Measurements from ENCODE around the gene KIF9. TPM values are rescaled to one million over a fixed set of nuclear protein-coding genes. Genes with fewer than 3 reads are reported as not detected.

Gene KIF9
- total RNA-seq, 1 experiment from 2014 or later = 5.8 TPM

DNA sequence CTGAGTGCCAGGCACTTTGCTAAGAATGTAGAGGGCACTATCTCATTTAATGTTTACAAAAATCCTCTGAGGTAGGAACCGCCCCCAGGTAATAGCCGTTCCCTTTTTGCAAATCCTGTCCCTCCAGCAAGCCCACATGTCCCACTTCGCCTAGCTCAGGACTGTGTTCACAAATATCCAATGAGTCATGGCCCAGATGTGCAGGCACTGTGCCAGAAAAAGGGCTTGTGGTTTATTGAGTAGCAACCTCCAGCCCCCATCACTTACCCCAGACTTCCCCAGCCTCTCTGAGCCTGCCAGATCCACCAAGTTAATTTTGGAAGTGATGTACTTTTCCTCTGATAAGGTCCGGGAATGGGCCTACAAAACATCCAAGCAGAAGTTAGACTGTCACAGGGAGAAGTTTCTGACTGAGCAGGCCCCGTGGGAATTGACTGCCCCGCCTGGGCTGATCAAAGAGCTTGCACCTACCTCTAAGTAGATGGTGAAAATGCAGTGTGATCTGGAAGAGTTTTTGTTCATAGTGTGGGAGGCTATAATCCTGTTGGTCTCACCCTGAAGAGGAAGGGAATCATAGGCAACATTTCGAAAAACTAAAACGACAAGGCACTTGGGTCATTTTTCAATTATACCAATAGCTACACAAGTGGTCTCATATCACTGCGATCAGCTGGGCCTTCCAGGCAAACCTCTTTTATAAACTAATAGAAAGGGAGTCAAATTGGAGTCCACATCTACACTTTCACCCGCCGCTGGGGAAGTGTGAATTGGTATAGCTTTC lies 15.7 kb downstream of the KIF9 start:
- no peak overlapping the region for H3K27ac Mint-ChIP-seq
- no peak overlapping the region for H3K4me3 Mint-ChIP-seq
- no peaks in the 10 kb centered on the region for H3K36me3 Mint-ChIP-seq
- H3K4me1 Mint-ChIP-seq = no peaks in the 10 kb centered on the region
- no peak for ATAC-seq
- TF ChIP-seq ATF1 (CRISPR knock-in tag; IDR thresholded peaks at IDR 0.05) (no peak), NR3C1 (CRISPR knock-in tag; conservative IDR thresholded peaks at IDR 0.05; ENCODE audit: low read depth) (no peak), CREB1 (CRISPR knock-in tag; IDR thresholded peaks at IDR 0.05) (no peak), TCF7 (CRISPR knock-in tag; IDR thresholded peaks at IDR 0.05; ENCODE audit: low read depth) (no peak)
- TF ChIP-seq, protein P1, sequence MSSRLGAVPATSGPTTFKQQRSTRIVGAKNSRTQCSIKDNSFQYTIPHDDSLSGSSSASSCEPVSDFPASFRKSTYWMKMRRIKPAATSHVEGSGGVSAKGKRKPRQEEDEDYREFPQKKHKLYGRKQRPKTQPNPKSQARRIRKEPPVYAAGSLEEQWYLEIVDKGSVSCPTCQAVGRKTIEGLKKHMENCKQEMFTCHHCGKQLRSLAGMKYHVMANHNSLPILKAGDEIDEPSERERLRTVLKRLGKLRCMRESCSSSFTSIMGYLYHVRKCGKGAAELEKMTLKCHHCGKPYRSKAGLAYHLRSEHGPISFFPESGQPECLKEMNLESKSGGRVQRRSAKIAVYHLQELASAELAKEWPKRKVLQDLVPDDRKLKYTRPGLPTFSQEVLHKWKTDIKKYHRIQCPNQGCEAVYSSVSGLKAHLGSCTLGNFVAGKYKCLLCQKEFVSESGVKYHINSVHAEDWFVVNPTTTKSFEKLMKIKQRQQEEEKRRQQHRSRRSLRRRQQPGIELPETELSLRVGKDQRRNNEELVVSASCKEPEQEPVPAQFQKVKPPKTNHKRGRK (CRISPR knock-in tag; IDR thresholded peaks at IDR 0.05; ENCODE audit: borderline replicate concordance) = no peak
- DNase-seq (ENCODE audit: low spot score) = no peak
- ChIA-PET POLR2A (no interaction called here), CTCF (no interaction called here)
- H3K9me3 Mint-ChIP-seq = no peaks in the 10 kb centered on the region
- no peaks in the 10 kb centered on the region for H3K27me3 Mint-ChIP-seq (ENCODE audit: low read depth)

DNA sequence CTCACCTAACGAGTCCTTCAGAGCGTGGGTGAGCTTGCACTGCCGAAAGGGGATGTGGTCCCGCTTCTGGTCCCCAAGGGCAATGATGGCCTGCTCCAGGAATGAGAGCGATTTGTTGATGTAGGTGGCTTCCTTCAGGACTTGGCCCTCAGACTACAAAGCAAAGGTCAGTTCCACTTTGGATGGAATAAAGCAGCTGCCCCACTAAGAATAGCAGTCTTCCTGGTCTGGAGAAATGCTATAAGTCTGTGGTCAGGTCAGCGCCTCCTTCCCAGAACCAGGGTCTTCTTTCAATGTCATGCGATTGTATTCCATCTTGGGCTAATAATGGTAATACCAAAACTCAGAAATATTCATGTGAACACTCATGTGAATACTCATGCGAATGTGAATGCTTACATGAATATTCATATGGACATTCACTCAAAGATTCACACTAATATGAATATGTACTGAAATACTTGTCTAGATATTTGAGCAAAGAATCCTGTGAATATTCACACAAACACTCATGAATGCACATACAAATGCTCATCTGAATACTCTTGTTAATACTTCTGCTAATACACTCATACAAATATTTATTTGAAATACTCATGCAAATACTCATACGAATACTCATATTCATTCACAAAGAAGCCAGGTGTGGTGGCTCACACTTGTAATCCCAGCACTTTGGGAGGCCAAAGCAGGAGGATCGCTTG lies 16.7 kb downstream of the KIF9 start:
- no peak overlapping the region for H3K4me3 Mint-ChIP-seq
- ChIA-PET CTCF (no interaction called here), POLR2A (no interaction called here)
- DNase-seq (ENCODE audit: low spot score) = no peak
- peaks cover 1% of the 10 kb centered on the region for H3K4me1 Mint-ChIP-seq
- ATAC-seq = no peak
- no peaks in the 10 kb centered on the region for H3K9me3 Mint-ChIP-seq
- no peaks in the 10 kb centered on the region for H3K36me3 Mint-ChIP-seq
- TF ChIP-seq ZNF219 (CRISPR knock-in tag; IDR thresholded peaks at IDR 0.05; ENCODE audit: borderline replicate concordance) = no peak
- H3K27ac Mint-ChIP-seq = no peak overlapping the region
- no peaks in the 10 kb centered on the region for H3K27me3 Mint-ChIP-seq (ENCODE audit: low read depth)

DNA sequence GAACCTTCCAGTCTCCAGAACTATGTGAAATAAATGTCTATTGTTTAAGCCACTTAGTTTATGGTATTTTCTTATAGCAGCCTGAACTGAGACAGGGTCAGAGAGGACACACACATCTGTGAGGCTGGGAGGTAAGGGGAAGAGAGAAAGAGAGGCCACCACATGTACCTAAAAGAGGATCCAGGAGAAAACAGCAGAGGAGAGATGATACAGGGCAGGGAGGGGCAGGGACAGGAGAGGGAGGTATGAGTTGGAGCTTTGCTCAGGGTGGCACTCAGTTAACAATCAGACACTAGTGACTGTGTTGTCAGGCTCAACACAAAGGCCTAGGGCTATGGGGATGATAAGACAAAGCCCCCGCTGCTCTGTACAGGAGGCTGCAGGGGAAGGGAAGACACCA lies 17.6 kb downstream of the KIF9 start:
- Mint-ChIP-seq H3K27me3 (ENCODE audit: low read depth) (no peaks in the 10 kb centered on the region), H3K9me3 (no peaks in the 10 kb centered on the region), H3K27ac (no peak overlapping the region), H3K4me3 (no peak overlapping the region), H3K36me3 (no peaks in the 10 kb centered on the region), H3K4me1 (peaks cover 8% of the 10 kb centered on the region)
- no peak for DNase-seq (ENCODE audit: low spot score)
- CTCF ChIA-PET = no interaction called here
- TF ChIP-seq ZNF416 (CRISPR knock-in tag; IDR thresholded peaks at IDR 0.05) = no peak
- TF ChIP-seq SOX15 (CRISPR knock-in tag; IDR thresholded peaks at IDR 0.05) = no peak
- no peak for TF ChIP-seq ZBTB21 (CRISPR knock-in tag; IDR thresholded peaks at IDR 0.05; ENCODE audit: borderline replicate concordance)
- no peak for TF ChIP-seq OVOL2 (CRISPR knock-in tag; IDR thresholded peaks at IDR 0.05; ENCODE audit: borderline replicate concordance)
- TF ChIP-seq, protein P2, sequence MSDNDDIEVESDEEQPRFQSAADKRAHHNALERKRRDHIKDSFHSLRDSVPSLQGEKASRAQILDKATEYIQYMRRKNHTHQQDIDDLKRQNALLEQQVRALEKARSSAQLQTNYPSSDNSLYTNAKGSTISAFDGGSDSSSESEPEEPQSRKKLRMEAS (CRISPR knock-in tag; IDR thresholded peaks at IDR 0.05) = no peak
- TF ChIP-seq, protein P3, sequence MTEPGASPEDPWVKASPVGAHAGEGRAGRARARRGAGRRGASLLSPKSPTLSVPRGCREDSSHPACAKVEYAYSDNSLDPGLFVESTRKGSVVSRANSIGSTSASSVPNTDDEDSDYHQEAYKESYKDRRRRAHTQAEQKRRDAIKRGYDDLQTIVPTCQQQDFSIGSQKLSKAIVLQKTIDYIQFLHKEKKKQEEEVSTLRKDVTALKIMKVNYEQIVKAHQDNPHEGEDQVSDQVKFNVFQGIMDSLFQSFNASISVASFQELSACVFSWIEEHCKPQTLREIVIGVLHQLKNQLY (CRISPR knock-in tag; IDR thresholded peaks at IDR 0.05) = no peak
- TF ChIP-seq, protein P4, sequence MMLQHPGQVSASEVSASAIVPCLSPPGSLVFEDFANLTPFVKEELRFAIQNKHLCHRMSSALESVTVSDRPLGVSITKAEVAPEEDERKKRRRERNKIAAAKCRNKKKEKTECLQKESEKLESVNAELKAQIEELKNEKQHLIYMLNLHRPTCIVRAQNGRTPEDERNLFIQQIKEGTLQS (CRISPR knock-in tag; conservative IDR thresholded peaks at IDR 0.05) = no peak
- TF ChIP-seq MYBL2 (CRISPR knock-in tag; IDR thresholded peaks at IDR 0.05) = no peak
- no peak for ATAC-seq
- POLR2A ChIA-PET = no interaction called here

DNA sequence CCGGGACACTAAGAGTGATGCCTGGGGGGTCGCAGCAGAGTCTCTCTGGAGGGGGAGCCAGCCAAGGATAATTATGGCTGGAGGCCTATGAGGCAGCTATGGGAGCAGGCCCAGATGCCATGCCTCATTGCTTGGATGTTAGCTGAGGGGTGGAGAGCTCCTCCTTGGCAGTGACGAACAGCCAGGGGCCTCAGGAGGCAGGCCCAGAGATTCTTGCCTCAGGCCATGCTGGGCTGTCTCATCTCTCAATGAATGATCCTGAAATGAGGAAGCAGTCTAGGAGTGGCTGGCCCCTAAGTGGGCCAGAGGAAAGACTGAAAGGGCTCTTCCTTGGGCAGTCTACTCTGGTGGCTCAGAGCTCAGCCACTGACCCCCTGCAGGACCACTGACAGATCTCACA lies 21.3 kb downstream of the KIF9 start:
- ChIA-PET POLR2A (no interaction called here), CTCF (interaction anchor here (2.2 kb wide), 1 partner anchor 11 kb away, joined by 5 read pairs; no protein-coding TSS in a partner anchor)
- H3K4me1 Mint-ChIP-seq = peaks cover 11% of the 10 kb centered on the region
- H3K27ac Mint-ChIP-seq = no peak overlapping the region
- H3K36me3 Mint-ChIP-seq = no peaks in the 10 kb centered on the region
- DNase-seq (ENCODE audit: low spot score) = no peak
- peak; percentile 31 for ATAC-seq
- H3K4me3 Mint-ChIP-seq = no peak overlapping the region
- H3K9me3 Mint-ChIP-seq = no peaks in the 10 kb centered on the region
- no peaks in the 10 kb centered on the region for H3K27me3 Mint-ChIP-seq (ENCODE audit: low read depth)
- TF ChIP-seq, protein P4 (CRISPR knock-in tag; conservative IDR thresholded peaks at IDR 0.05) = no peak
- TF ChIP-seq CREM (CRISPR knock-in tag; IDR thresholded peaks at IDR 0.05) (no peak), CREB1 (CRISPR knock-in tag; IDR thresholded peaks at IDR 0.05) (no peak), SMAD4 (CRISPR knock-in tag; IDR thresholded peaks at IDR 0.05) (no peak), GABPB1 (CRISPR knock-in tag; IDR thresholded peaks at IDR 0.05) (no peak), ZNF121 (CRISPR knock-in tag; IDR thresholded peaks at IDR 0.05) (no peak)
- TF ChIP-seq, protein P3 (CRISPR knock-in tag; IDR thresholded peaks at IDR 0.05) = no peak
- TF ChIP-seq, protein P5, sequence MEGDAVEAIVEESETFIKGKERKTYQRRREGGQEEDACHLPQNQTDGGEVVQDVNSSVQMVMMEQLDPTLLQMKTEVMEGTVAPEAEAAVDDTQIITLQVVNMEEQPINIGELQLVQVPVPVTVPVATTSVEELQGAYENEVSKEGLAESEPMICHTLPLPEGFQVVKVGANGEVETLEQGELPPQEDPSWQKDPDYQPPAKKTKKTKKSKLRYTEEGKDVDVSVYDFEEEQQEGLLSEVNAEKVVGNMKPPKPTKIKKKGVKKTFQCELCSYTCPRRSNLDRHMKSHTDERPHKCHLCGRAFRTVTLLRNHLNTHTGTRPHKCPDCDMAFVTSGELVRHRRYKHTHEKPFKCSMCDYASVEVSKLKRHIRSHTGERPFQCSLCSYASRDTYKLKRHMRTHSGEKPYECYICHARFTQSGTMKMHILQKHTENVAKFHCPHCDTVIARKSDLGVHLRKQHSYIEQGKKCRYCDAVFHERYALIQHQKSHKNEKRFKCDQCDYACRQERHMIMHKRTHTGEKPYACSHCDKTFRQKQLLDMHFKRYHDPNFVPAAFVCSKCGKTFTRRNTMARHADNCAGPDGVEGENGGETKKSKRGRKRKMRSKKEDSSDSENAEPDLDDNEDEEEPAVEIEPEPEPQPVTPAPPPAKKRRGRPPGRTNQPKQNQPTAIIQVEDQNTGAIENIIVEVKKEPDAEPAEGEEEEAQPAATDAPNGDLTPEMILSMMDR (IDR thresholded peaks at IDR 0.05) = no peak
- TF ChIP-seq, protein P2 (CRISPR knock-in tag; IDR thresholded peaks at IDR 0.05) = no peak
- TF ChIP-seq, protein P6, sequence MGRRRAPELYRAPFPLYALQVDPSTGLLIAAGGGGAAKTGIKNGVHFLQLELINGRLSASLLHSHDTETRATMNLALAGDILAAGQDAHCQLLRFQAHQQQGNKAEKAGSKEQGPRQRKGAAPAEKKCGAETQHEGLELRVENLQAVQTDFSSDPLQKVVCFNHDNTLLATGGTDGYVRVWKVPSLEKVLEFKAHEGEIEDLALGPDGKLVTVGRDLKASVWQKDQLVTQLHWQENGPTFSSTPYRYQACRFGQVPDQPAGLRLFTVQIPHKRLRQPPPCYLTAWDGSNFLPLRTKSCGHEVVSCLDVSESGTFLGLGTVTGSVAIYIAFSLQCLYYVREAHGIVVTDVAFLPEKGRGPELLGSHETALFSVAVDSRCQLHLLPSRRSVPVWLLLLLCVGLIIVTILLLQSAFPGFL (CRISPR knock-in tag; IDR thresholded peaks at IDR 0.05; ENCODE audit: borderline replicate concordance) = no peak
